ENCODE results near the gene KRTAP9-3.
"Not testable (repeated sequence)": the region's sequence is repeated elsewhere in the genome, so short reads cannot be mapped to it uniquely, and the experiment has no call there.

Gene KRTAP9-3, protein sequence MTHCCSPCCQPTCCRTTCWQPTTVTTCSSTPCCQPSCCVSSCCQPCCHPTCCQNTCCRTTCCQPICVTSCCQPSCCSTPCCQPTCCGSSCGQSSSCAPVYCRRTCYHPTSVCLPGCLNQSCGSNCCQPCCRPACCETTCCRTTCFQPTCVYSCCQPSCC

DNA sequence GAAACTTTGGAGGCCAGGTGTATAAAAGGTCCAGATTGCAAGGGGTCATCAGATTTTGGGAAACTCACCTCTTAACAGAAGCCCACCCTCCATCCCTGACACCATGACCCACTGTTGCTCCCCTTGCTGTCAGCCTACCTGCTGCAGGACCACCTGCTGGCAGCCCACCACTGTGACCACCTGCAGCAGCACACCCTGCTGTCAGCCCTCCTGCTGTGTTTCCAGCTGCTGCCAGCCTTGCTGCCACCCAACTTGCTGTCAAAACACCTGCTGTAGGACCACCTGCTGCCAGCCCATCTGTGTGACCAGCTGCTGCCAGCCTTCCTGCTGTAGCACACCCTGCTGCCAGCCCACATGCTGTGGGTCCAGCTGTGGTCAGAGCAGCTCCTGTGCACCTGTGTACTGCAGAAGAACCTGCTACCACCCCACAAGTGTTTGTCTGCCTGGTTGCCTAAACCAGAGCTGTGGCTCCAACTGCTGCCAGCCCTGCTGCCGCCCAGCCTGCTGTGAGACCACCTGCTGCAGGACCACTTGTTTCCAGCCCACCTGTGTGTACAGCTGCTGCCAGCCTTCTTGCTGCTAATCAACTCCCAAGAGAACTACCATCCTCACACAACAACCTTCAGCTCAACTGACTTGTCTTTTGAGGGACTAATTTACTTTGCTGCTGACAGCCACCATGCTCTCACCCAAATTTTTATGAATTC, at the start of gene KRTAP9-3:
Gene KRTAP9-3, plus strand, starts transcription at position 51 of the 707 bp plus-strand sequence. Its CDS starts 53 bp downstream, at position 104.
- not testable (repeated sequence) for DNase-seq (ENCODE audit: low read depth in 2 of 2)

DNA sequence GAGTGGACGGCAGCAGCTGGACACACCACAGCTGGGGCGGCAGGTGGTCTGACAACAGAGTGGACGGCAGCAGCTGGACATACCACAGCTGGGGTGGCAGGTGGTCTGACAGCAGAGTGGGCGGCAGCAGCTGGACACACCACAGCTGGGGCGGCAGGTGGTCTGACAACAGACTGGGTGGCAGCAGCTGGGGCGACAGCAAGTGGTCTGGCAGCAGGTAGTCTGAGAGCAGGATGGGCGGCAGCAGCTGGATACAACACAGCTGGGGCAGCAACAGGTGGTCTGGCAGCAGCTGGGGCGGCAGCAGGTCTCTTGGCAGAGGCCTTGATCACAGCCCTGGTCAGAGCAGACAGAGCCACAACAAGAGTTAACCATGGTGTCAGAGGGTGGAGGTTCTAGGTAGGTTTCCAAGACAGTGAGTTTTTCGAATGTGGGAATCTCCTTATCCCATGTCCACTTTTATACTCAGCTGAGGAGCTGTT, 47.7 kb upstream of the KRTAP9-3 start, which contains the start of gene KRTAP4-1:
Gene KRTAP4-1, minus strand, starts transcription at position 432 of the 482 bp plus-strand sequence. Its CDS starts 57 bp downstream, at position 375.
- DNase-seq (ENCODE audit: low read depth in 2 of 2): no peak

DNA sequence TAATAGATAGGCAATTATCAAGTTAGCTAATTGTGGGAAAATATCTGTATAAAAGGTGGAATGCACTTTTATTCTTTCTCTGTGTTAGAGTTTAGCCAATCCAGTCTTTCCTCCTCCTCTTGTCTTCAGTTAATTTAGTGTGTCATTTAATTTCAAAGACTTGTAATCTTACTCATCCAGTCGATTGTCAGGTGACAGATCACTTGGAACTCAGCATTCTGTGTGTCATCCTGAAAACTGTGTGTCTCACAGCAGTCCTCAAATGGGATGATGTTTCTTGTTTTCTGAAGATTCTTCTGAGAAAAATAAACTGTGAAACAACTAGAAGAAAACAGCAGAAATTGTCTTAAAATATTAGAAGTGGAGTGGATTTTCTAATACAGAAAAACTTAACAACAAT, 47.2 kb upstream of the KRTAP9-3 start:
- no peak for DNase-seq (ENCODE audit: low read depth in 2 of 2)

DNA sequence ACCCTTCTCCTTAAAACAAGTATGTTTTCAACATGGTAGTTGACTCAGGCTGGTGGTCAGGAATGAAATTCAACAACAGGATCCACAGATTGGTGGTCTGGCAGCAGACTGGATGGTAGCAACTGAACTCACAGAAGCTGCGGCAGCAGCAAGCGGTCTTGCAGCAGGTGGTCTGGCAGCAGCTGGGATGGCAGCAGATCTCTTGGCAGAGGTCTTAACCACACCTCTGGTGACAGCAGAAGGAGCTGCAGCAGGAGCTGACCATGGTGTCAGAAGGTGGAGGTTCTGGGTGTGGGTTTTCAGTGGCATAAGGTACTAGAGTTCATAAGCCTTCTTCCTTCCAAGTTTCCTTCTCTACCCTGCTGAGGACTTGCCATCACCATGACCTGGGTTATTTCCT, 45.4 kb upstream of the KRTAP9-3 start:
- no peak for DNase-seq (ENCODE audit: low read depth in 2 of 2)

DNA sequence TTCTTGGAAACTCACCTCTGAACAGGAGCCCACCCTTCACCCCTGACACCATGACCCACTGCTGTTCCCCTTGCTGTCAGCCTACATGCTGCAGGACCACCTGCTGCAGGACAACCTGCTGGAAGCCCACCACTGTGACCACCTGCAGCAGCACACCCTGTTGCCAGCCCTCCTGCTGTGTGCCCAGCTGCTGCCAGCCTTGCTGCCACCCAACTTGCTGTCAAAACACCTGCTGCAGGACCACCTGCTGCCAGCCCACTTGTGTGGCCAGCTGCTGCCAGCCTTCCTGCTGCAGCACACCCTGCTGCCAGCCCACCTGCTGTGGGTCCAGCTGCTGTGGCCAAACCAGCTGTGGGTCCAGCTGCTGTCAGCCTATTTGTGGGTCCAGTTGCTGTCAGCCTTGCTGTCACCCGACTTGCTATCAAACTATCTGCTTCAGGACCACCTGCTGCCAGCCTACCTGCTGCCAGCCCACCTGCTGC, 42.4 kb upstream of the KRTAP9-3 start, which contains the start of gene KRTAP9-1:
Gene KRTAP9-1, plus strand, starts transcription at position 51 of the 482 bp plus-strand sequence. Its CDS starts 0 bp downstream, at position 51.
- DNase-seq (ENCODE audit: low read depth in 2 of 2): not testable (repeated sequence)

DNA sequence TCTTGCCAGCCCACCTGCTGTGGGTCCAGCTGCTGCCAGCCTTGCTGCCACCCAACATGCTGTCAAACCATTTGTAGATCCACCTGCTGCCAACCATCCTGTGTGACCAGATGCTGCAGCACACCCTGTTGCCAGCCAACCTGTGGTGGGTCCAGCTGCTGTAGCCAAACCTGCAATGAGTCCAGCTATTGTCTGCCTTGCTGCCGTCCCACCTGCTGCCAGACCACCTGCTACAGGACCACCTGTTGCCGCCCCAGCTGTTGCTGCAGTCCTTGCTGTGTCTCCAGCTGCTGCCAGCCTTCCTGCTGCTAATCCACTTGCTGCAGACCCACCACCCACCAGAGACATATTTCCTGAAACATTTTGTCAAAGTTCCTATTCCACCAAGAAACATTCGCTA, 41.9 kb upstream of the KRTAP9-3 start:
- DNase-seq (ENCODE audit: low read depth in 2 of 2): no peak

DNA sequence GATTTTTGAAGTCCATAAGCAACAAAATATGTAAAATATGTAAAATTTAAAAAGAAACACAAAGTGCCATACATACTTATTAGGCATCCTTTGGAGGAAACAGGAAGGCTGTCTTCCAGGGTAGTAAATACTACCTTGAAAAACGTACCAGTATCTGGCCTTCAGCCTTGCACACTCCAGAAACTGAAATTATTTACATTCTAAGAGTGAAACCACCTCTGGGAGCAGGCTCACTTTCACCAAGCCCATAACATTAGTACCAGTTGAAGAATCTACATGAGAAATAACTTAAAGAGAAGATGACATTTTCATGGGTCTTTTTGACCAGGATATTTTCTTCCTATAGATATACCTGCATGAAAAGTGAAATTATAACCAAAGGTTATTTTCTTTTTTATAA, 36.2 kb upstream of the KRTAP9-3 start:
- DNase-seq (ENCODE audit: low read depth in 2 of 2): no peak

DNA sequence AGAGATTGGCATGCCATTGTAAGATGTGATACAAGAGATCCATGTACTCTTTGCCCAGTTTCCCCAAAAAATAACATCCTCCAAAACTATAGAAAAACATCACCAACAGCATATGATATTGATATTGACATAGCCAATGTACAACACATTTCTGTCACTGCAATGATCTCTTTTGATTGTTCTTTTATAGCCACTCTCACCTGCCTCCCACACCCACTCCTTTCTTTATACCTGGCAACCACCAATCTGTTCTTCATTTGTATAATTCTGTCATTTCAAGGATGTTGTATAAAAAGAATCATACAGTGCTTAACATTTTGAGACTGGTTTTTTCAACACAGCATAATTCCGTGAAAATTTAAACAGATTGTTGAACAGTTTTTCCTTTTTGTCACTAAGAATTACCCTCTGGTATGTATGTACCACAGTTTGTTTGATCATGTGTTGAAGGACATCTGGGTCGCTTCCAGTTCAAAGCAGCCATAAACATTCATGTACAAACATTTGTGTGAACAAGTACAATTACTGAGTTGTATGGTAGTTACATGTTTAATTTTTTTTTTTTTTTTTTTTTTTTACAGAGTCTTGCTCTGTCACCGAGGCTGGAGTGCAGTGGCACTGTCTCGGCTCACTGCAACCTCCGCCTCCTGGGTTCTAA, 32.7 kb upstream of the KRTAP9-3 start:
- no peak for DNase-seq (ENCODE audit: low read depth in 2 of 2)

DNA sequence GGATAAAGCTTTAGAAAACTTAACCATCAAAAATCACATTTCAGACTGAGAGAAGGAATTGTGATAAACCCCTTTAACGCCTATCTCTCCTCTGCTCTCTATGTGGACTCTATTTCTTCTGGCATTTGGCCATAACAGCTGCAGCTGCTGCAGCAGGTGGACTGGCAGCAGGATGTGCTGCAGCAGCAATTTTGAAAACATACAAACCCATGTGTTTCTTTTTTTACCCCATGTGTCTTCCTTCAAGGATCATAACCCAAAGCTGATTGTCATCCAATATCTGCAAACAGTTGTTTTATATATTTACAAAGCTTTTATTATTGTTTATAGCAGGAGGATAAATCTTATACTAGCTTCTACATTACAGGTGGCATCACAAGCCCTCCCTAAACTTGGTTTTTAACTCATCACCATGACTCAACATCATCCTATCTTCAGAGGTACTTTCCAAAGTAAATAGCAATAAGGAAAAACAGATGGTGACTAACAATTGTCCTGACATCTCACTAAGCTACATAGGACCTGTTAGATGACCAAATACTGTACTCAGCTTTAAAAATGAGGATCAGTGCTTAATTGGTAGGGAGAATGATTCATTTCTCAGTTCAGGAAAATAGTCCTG, 20.3 kb upstream of the KRTAP9-3 start:
- peak in 1 of 2 experiments; percentile 1 for DNase-seq (ENCODE audit: low read depth in 2 of 2)

DNA sequence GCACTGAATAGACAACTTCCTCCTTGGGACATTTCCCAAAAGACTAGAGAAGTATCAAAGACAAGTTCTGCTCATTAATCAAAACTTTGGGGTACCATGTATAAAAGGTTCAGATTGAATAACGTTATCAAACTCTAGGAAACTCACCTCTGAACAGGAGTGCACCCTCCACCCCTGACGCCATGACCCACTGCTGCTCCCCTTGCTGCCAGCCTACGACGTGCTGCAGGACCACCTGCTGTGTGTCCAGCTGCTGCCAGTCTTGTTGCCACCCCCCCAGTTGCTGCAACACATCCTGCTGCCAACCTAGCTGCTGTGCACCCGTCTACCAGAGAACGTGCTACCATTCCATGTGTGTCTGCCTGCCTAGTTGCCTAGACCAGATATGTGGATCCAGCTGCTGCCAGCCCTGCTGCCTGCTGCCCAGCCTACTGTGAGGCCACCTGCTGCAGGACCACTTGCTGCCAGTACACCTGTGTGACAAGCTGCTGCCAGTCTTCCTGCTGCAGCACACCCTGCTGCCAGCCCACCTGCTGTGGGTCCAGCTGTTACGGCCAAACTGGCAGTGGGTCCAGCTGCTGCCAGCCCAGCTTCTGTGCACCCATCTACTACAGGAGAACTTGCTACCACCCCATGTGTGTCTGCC, 19.6 kb upstream of the KRTAP9-3 start:
- DNase-seq (ENCODE audit: low read depth in 2 of 2): no peak

DNA sequence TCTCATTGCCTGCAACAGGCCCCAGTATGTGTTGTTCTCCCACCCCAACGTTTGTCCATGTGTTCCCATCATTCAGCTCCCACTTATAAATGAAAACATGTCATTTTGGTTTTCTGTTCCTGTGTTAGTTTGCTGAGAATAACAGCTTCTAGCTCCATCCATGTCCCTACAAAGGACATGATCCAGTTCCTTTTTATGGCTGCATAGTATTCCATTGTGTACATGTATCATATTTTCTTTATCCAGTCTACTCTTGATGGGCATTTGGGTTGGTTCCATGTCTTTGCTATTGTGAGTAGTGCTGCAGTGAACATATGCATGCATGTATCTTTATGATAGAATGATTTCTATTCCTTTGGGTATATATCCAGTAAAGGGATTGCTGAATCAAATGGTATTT, 16.6 kb upstream of the KRTAP9-3 start:
- no peak for DNase-seq (ENCODE audit: low read depth in 2 of 2)

DNA sequence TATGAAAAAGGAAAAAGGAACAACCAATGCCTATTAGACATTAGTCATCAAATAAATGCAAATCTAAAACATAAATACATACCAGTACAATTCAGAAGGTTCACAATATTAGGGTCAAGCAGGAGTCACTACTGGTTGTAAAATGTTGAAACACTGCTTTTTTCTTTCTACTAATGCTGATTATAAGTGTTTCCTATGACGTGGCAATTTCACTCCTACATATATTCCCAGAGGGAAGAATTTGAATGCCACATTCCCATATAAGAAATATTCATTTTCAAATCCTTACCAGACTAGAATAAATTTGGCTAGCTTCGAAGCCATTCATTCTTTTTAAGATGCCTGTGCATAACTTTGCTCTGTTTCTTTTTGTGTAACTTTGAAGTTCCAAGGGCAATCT, 8.4 kb upstream of the KRTAP9-3 start:
- DNase-seq (ENCODE audit: low read depth in 2 of 2): peak in 1 of 2 experiments; percentile 3

DNA sequence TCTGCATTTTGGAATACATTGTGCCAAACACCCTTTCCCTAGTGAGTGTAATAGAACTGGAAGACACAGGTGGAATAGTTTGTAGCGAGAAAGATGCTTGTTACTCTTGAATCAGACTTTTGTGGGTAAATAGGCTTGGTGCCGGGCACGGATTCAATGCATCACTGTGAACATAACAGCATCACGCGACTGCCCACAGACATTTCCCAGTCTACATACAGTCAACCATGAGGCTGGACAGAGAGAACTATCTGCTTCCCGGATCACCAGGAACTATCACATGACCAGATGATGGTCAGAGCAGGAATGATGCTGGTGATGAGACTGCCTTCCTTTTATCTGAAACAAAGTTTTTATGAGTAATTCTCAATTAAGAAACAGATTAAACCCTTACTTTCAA, 6.2 kb upstream of the KRTAP9-3 start:
- no peak for DNase-seq (ENCODE audit: low read depth in 2 of 2)

DNA sequence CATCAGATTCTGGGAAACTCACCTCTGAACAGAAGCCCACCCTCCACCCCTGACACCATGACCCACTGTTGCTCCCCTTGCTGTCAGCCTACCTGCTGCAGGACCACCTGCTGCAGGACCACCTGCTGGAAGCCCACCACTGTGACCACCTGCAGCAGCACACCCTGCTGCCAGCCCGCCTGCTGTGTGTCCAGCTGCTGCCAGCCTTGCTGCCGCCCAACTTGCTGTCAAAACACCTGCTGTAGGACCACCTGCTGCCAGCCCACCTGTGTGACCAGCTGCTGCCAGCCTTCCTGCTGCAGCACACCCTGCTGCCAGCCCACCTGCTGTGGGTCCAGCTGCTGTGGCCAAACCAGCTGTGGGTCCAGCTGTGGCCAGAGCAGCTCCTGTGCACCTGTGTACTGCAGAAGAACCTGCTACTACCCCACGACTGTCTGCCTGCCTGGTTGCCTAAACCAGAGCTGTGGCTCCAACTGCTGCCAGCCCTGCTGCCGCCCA, 5.6 kb upstream of the KRTAP9-3 start, which contains the start of gene KRTAP9-2:
Gene KRTAP9-2, plus strand, starts transcription at position 51 of the 498 bp plus-strand sequence. Its CDS starts 7 bp downstream, at position 58.
- not testable (repeated sequence) for DNase-seq (ENCODE audit: low read depth in 2 of 2)

DNA sequence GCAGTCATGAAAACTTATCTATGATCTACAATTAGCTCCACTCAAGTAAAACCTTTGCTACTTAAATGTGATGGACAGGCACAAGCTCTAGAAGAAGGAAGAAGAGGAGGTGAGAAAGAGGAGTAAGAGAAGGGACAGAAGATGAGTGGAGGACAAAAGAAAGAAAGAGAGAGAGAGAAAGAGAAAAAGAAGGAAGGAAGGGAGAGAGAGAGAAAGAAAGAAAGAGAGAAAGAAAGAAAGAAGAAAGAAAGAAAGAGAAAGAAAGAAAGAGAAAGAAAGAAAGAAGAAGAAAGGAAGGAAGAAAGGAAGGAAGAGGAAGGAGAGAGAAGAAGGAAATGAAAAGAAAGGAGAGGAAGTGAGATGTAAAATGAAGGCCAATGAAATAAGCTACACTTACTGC, 2.2 kb upstream of the KRTAP9-3 start:
- DNase-seq (ENCODE audit: low read depth in 2 of 2): no peak

DNA sequence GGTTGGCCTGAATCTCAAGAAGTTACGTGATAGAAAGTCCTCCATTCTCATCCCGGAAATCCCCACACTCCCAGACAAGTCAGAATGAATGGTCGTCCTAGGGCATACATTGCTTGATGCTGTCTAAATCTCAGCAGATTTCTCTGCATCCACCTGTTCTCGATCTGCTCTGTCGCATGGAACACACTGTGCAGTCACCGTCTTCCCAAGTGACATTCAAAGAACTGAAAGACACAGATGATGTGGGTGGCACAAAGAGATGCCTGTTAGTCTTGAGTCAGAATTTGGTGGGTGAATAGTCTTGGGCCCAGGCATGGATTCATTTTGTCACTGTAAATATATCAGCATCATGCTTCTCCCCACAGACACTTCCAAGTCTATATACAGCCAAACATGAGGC, 518 bp upstream of the KRTAP9-3 start:
- no peak for DNase-seq (ENCODE audit: low read depth in 2 of 2)

DNA sequence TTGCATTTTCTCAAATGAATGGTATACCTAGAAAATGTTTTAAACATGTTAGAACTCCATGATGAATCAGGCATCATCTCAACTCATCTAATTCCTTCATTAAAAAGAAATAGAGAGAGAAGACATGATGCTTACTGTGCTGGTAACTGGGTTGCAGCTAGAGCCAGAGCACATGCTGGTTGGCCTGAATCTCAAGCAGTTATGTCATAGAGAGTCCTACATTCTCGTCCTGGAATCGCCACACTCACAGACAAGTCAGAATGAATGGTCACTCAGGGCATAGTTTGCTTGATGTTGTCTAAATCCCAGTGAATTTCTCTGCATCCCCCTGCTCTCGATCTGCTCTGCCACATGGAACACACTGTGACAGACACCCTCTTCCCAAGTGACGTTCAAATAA, 4.9 kb downstream of the KRTAP9-3 start:
- not testable (repeated sequence) for DNase-seq (ENCODE audit: low read depth in 2 of 2)

DNA sequence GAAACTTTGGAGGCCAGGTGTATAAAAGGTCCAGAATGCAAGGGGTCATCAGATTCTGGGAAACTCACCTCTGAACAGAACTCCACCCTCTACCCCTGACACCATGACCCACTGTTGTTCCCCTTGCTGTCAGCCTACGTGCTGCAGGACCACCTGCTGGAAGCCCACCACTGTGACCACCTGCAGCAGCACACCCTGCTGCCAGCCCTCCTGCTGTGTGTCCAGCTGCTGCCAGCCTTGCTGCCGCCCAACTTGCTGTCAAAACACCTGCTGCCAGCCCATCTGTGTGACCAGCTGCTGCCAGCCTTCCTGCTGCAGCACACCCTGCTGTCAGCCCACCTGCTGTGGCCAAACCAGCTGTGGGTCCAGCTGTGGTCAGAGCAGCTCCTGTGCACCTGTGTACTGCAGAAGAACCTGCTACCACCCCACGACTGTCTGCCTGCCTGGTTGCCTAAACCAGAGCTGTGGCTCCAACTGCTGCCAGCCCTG, 5.7 kb downstream of the KRTAP9-3 start, which contains the start of gene KRTAP9-8:
Gene KRTAP9-8, plus strand, starts transcription at position 51 of the 489 bp plus-strand sequence. Its CDS starts 53 bp downstream, at position 104.
- DNase-seq (ENCODE audit: low read depth in 2 of 2): not testable (repeated sequence)

DNA sequence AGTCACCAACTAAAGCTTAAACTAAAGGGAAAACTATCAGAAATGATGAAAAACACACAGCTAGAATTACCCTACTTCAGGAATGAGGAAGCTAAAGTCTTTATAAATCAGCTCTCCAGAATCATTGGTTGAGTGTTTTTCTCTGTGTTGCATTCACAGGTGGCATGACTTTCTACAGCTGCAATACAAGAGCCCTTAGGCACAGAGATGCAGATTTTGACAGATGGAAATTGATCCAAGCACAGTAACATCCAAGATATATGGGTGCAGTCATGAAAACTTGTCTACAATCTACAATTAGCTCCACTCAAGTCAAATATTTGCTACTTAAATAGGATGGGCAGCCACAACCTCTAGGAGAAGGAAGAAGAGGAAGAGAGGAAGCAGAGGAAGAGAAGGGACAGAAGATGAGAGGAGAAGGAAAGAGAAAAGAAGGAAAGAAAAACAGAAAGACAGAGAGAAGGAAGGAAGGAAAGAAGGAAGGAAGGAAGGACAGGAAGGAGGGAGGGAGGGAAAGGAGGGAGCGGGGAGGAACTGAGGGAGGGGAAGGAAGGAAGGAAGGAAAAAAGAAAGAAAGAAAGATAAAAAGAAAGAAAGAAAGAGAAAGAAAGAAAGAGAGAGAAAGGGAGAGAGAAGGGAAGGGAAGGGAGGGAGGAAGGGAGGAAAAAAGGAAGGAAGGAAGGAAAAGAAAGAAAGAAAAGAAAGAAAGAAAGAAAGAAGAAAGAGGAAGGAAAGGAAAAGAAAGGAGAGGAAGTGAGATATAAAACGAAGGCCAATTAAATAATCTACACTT, 14.9 kb downstream of the KRTAP9-3 start:
- DNase-seq (ENCODE audit: low read depth in 2 of 2): not testable (repeated sequence)

Data from fibroblast of skin of left quadriceps (primary cell).